Upper lobe of right lung (tissue), 1 donor: Measurements from ENCODE around the gene PGS1. TPM values are rescaled to one million over a fixed set of nuclear protein-coding genes. Genes with fewer than 3 reads are reported as not detected.

Experiments used
- ATAC-seq: fragments of 200-7000 bp; cut with Tn5 transposase; one replicate; pipeline ENCODE4 v1.9.1; 2020; ENCODE audit warnings: mild to moderate bottlenecking, moderate library complexity
- DNase-seq: peaks from one replicate; pipeline ENCODE4 v3.0.0-alpha.2; 2020
- H3K27ac ChIP-seq: fragments of 200-600 bp; one replicate; pipeline ENCODE4 v1.8.0; 2022
- H3K27me3 ChIP-seq: fragments of 200-600 bp; one replicate; pipeline ENCODE4 v1.8.0; 2022; ENCODE audit warnings: mild to moderate bottlenecking
- H3K36me3 ChIP-seq: fragments of 200-600 bp; one replicate; pipeline ENCODE4 v1.8.0; 2022
- H3K4me1 ChIP-seq: fragments of 200-600 bp; one replicate; pipeline ENCODE4 v1.8.0; 2022
- H3K4me3 ChIP-seq: fragments of 200-600 bp; one replicate; pipeline ENCODE4 v1.8.0; 2022; ENCODE audit warnings: mild to moderate bottlenecking
- H3K9me3 ChIP-seq: fragments of 200-600 bp; one replicate; pipeline ENCODE4 v1.8.0; 2022
- intact Hi-C: fragments of 100-400 bp; cut with DNase I; formaldehyde crosslinking; loops from one replicate; pipeline ENCODE4 v1.11.0; 2022
- total RNA-seq: library from RNA; stranded (reverse); fragmentation: NEBNext Ultra II Directional; extraction: Animal tissue kit (Norgen Biotek cat#: 25700); gene quantifications from one replicate; pipeline ENCODE4 v1.2.1, GENCODE V29; 2021
- TF ChIP-seq, protein P1 (sequence below): fragments of 200-600 bp; IDR thresholded peaks from one replicate; pipeline ENCODE4 v1.8.0; 2022; ENCODE audit warnings: antibody characterized with exemption
- donor health status: DM: no; HTN: yes; CAD: no; lungs with severe emphysema.

Gene PGS1
- total RNA-seq, 1 donor from 2014 or later, result 95.5 TPM

DNA sequence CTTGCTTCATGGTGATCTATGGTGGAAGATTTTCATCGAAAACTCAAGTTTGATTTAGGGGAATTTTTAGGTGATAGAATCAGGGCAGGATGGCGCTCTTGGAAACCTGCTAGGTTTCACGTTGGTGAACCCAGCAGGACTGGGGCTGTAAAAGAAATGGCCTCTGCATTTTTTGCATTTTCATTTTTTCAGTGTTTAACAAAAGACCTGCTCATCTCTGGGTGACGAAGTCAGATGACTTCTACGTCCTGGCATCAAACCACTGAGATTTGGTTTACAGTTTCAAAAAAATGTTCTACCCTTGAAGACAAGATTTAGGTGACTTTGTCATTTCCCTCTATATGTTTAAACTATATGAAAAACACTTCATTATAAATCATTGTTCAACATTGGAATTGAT lies 1.9 kb downstream of the PGS1 start:
- no peaks in the 10 kb centered on the region for H3K27me3 ChIP-seq
- no peaks in the 10 kb centered on the region for H3K36me3 ChIP-seq
- intact Hi-C loops, result no loop called here
- peak overlapping the region; percentile 5 for H3K4me3 ChIP-seq
- ATAC-seq (no peak), DNase-seq (no peak)
- H3K27ac ChIP-seq, result peak overlapping the region; percentile 94
- TF ChIP-seq, protein P1, sequence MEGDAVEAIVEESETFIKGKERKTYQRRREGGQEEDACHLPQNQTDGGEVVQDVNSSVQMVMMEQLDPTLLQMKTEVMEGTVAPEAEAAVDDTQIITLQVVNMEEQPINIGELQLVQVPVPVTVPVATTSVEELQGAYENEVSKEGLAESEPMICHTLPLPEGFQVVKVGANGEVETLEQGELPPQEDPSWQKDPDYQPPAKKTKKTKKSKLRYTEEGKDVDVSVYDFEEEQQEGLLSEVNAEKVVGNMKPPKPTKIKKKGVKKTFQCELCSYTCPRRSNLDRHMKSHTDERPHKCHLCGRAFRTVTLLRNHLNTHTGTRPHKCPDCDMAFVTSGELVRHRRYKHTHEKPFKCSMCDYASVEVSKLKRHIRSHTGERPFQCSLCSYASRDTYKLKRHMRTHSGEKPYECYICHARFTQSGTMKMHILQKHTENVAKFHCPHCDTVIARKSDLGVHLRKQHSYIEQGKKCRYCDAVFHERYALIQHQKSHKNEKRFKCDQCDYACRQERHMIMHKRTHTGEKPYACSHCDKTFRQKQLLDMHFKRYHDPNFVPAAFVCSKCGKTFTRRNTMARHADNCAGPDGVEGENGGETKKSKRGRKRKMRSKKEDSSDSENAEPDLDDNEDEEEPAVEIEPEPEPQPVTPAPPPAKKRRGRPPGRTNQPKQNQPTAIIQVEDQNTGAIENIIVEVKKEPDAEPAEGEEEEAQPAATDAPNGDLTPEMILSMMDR, result no peak
- peaks cover 87% of the 10 kb centered on the region for H3K4me1 ChIP-seq
- no peaks in the 10 kb centered on the region for H3K9me3 ChIP-seq

DNA sequence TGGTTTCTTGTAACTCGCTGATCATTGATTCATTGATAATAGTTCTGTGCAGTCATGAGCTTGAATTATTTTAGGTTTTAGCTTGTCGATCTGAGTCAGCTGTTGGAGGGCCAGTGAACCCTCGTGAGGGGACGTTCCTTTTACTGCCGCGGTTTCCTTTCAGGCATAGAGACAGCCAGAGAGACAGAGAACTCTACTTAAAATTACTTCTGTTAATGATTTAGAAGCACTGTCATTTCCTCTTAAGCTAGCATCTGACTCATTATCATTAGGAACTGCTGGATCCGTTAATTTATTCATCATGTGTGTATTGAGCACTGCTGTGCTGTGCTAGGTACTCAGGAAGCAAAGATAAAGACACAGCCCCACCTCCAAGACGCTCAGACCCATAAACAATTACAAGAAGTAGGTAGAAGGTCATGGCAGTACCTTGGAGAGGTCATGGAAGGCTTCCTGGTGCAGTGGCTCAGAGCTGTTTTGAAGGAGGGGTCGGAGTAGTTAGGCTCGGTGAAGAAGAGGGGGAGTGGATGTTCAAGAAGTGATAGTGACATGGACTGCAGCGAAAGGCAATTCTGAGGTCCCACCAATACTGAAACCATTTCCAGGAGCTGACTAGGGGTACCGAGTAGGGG lies 3.3 kb downstream of the PGS1 start:
- intact Hi-C loops, result no loop called here
- H3K9me3 ChIP-seq, result no peaks in the 10 kb centered on the region
- no peaks in the 10 kb centered on the region for H3K27me3 ChIP-seq
- DNase-seq (no peak), ATAC-seq (peak; percentile 21)
- no peaks in the 10 kb centered on the region for H3K36me3 ChIP-seq
- TF ChIP-seq, protein P1, result no peak
- H3K27ac ChIP-seq, result peak overlapping the region; percentile 94
- H3K4me3 ChIP-seq, result peak overlapping the region; percentile 15
- H3K4me1 ChIP-seq, result peaks cover 89% of the 10 kb centered on the region

DNA sequence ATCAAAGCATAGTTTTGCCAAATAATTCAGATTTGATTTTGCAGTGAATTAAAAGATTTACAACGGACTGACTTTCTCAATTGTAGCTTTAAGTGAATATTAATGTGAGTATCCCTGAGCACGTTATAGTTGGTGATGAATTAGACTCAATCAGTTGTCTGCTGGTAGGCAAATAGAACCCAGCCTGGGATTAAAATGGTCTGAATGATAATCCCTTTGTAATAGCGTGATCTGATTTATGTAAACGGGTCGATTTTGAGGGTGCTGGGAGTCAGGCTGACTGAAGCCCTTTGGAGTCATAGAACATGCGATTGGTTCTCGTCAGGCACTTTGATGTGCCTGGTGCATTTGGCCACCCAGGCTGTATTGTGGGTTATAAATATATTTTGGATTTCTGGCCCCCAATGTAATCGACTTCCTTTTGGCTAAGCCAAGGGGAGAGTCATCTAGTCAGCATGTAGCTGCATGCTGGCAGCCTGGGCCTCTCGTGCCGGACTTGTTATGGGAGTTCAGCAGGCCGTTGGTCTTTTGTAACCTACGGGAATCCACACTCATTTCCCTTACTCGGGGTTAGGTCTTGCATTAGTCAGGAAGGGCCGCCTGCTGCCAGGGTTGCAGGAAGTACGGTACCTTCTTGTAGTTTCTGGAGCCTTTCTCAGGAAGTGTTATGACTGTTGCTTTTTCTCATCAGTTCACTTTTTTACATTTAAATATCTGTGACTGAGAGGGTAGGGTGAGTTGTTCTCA lies 5.4 kb downstream of the PGS1 start:
- intact Hi-C loops, result no loop called here
- peak overlapping the region; percentile 1 for H3K4me3 ChIP-seq
- H3K4me1 ChIP-seq, result peaks cover 97% of the 10 kb centered on the region

DNA sequence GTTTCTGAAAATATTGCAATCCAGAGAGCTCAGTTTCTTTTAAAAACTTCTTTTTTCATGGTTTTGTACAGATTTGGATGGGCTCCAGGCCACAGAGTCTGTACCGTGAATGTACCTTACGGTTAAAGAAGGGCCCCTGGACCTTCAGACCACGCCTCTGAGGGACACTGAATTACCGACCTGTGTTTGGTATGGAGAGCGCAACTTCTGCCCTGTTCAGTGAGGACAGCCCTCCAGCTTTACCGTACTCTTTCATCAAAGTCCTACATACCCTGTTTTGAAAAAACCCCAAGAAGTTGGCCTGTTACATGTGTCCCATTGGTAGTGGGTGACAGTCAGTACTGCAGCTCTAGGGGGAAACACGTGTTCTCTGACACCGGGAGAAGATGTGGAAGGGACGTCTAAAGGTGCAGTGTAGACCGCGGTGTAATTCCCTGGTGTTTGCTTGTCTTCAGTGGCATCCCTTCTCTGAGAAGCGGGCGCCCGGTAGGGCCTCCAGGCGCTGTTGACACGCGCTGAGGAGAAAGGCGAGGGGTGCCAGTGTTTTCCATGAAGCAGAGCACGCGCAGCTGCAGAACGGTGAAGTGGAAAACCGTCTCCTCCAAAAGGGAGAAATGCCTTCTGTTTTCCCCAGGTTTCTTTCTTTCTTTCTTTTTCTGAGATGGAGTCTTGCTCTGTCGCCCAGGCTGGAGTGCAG lies 6.2 kb downstream of the PGS1 start:
- ATAC-seq (no peak), DNase-seq (no peak)
- peaks cover 99% of the 10 kb centered on the region for H3K4me1 ChIP-seq
- no peaks in the 10 kb centered on the region for H3K9me3 ChIP-seq
- no peaks in the 10 kb centered on the region for H3K36me3 ChIP-seq
- intact Hi-C loops, result no loop called here
- H3K27me3 ChIP-seq, result no peaks in the 10 kb centered on the region
- peak overlapping the region; percentile 87 for H3K27ac ChIP-seq
- TF ChIP-seq, protein P1, result no peak
- peak overlapping the region; percentile 1 for H3K4me3 ChIP-seq

More for the DNA sequence above, 5.4 kb downstream of the PGS1 start:
- H3K9me3 ChIP-seq, result no peaks in the 10 kb centered on the region
- peak overlapping the region; percentile 87 for H3K27ac ChIP-seq
- H3K36me3 ChIP-seq, result no peaks in the 10 kb centered on the region
- TF ChIP-seq, protein P1, result no peak
- DNase-seq (peak; percentile 90), ATAC-seq (peak; percentile 82)
- H3K27me3 ChIP-seq, result no peaks in the 10 kb centered on the region

DNA sequence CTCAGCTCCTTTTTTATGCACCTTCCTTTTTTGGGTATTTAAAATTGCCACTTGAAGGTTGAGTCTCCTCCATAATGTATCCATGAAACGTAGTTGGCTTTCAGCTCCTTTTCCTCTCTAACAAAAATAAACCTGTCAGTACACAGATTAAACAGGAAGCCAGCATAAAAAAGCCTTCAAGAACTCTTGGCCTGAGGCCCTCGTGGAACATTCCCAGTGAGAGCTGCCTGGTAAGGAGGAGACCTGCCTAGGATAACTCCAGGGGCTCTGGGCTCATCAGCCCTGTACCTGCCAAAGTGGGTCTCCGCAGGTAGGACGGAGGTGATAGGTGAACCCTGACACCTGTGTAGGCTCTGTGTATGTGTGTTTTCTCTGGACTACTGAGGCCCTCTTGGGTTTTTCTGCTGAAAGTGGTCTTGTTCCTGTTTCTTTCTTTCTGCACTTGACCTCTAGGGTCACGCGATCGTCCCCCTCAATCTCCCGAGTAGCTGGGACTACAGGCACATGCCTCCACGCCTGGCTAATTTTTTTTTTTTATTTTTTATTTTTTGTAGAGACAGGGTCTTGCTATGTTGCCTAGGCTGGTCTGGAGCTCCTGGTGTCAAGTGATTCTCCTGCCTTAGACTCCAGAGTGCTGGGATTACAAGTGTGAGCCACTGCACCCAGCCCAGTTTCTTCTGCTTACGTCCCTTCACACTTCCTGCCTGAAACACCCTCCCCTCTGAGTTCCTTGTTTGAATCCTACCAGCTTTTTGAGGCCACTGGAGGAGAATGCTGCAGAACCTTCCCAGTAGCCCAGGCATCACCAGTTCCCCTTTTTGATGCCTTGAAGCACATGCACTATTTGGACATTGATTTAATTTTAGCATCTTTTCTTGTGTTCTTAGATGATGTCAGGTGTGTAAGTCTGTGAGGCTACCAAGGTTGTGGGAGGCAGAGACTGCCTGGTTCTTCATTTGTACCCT lies 9.8 kb downstream of the PGS1 start:
- TF ChIP-seq, protein P1, result no peak
- ATAC-seq (peak; percentile 67), DNase-seq (no peak)
- intact Hi-C loops, result no loop called here
- peak overlapping the region; percentile 77 for H3K27ac ChIP-seq
- H3K27me3 ChIP-seq, result no peaks in the 10 kb centered on the region
- H3K4me3 ChIP-seq, result no peak overlapping the region
- H3K36me3 ChIP-seq, result peaks cover 1% of the 10 kb centered on the region
- no peaks in the 10 kb centered on the region for H3K9me3 ChIP-seq
- peaks cover 89% of the 10 kb centered on the region for H3K4me1 ChIP-seq
